Skin epidermis (tissue), 12 donors: ENCODE measurements around the gene OGFOD1.
A peak's percentile ranks its signal among the peaks of the same experiment; 100 is the strongest.

ENCODE experiments used
- H3K27ac ChIP-seq, 21 experiments: fragments of 200-600 bp; sonication (generic) in 11 of 21; one replicate each; pipeline ENCODE4 v1.5.0; 2020; ENCODE audit warnings: mild to moderate bottlenecking in 3 of 21, inconsistent platforms in 2 of 21, moderate library complexity in 2 of 21
- H3K4me3 ChIP-seq, 7 experiments: fragments of 200-600 bp; sonication (generic) in 2 of 7; one replicate each; pipeline ENCODE4 v1.5.0; 2020; ENCODE audit warnings: inconsistent platforms in 2 of 7, mild to moderate bottlenecking in 2 of 7, moderate library complexity in 1 of 7

OGFOD1 gene

GRCh38 chr16:56514845-56515244, 63.5 kb downstream of the OGFOD1 start:
- peak overlapping the region in 1 of 21 experiments; percentile 13 for H3K27ac ChIP-seq
- no peak overlapping the region for H3K4me3 ChIP-seq

GRCh38 chr16:56515665-56516064, 64.3 kb downstream of the OGFOD1 start:
- Histone ChIP-seq H3K27ac (peak overlapping the region in 2 of 21 experiments; percentile 27 to 34), H3K4me3 (no peak overlapping the region)

GRCh38 chr16:56517206-56517605, 65.9 kb downstream of the OGFOD1 start:
- no peak overlapping the region for H3K27ac ChIP-seq
- no peak overlapping the region for H3K4me3 ChIP-seq

DNA sequence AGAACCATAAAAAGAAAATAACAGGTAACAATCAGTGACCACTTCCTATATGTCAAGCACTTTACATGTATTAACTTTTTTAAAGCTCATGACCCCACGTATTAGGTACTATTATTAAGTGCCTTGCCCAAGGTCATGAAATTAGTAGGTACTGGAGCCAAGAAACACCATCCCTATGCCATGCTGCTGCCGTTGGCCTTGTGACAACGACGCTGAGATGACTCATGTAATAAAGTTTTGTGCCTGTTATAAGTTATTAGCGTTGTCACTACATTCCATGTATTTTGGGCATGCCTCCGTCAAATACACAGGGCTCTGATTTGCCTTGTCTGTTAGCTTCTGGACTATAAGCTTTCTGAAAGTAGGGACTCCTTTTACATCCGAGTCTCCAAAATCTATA, 67.1 kb downstream of the OGFOD1 start:
- H3K27ac ChIP-seq = no peak overlapping the region
- no peak overlapping the region for H3K4me3 ChIP-seq

GRCh38 chr16:56519459-56520250, 68.3 kb downstream of the OGFOD1 start, which contains the start of gene BBS2:
BBS2 (minus strand) TSS chr16:56520024; CDS start chr16:56519862, 162 bp downstream.
- peak within 1 kb of the TSS; percentile 39 to 94 (median 87) for H3K27ac ChIP-seq
- peak within 1 kb of the TSS; percentile 60 to 99 (median 94) for H3K4me3 ChIP-seq

DNA sequence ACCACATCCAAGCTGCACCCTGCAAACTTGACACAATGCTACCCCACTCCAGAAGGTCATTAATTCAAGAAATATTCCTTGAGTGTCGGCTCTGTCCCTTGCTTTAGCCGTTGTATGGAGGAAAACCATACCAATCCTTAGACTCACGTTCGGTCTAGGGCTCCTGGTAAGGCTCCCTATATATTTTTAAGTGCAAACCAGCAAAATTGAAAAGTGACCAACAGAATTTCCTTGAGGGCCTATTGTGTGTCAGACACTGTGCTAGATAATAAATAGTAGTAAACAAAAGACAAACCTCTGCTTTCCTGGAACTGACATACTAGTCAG, 68.9 kb downstream of the OGFOD1 start:
- H3K27ac ChIP-seq = peak overlapping the region in 20 of 21 experiments; percentile 39 to 94 (median 88)
- H3K4me3 ChIP-seq = peak overlapping the region; percentile 60 to 99 (median 94)

DNA sequence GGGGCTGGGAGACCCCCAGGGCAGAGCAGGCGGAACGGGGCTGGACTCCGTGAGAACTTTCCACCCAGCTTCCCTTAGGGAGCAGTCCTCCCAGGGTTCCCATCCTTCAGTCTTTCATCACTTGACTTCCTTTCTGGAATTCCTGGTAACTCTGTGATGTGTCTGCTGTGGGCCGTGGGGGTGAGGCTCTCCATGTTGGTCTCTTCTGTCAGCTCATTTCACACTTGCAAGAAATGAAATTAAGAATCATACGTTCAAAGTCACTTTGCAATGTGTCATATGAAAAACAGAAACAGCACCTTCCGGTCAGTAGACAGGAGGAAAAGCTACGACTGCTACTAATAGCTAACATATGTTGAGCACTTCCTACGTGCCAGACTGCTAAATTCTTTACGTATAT, 73.9 kb downstream of the OGFOD1 start:
- Histone ChIP-seq H3K27ac (no peak overlapping the region), H3K4me3 (no peak overlapping the region)
